Retinal pigment epithelial cell (primary cell): ENCODE data around the gene KCNE3.

Source experiments
- DNase-seq: peaks from one replicate; pipeline ENCODE4 v3.0.0-alpha.2; 2010; ENCODE audit warnings: low read depth
- H3K4me3 ChIP-seq: 2 replicates; pipeline ENCODE4 v1.5.1; 2011; ENCODE audit warnings: mild to moderate bottlenecking, low read length, control low read depth, moderate library complexity
- CTCF ChIP-seq: conservative IDR thresholded peaks from 2 replicates; pipeline ENCODE4 v1.5.1; 2011; ENCODE audit warnings: low read depth, low read length, control low read depth, inconsistent platforms

Gene KCNE3

DNA sequence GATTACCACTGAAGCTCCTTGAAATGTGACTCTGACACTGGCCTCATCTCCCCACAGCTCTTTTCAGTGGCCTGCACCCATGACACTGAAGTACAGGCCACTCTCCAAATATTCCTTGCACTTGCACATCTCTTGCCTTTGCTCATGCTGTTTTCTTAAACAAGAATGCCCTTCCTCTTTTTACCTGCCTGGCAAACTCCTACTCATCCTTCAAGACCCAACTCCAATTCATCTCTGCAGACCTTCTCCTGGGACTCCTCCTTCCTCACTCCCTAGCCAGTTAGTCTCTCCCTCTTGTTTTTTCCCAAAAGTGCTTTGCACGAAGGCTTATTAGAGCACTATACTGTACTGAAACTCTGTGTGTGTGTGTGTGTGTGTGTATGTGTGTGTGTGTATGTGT lies 2.6 kb downstream of the KCNE3 start:
- DNase-seq, result no peak
- no peak overlapping the region for H3K4me3 ChIP-seq
- no peak for TF ChIP-seq CTCF

DNA sequence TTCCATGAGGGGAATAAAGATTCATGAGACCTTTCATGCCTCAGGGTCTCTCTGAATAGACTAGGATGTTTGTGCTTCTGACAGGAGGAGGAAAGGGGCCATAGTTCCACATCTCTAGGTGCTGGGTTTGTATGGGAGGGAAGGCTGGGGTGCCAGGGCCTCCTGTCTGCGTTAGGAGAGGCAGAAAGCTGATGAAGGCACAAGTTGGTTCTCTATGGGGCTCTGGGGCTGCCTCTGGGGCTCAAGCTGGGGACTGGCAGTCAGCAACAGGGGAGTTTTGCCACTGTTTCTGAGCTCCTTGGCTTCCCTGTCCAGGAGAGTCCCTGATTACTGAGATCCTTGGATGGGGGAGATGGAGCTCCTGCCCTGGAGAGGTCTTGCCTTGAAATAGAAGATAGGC lies 4.1 kb downstream of the KCNE3 start:
- TF ChIP-seq CTCF, result no peak
- H3K4me3 ChIP-seq, result no peak overlapping the region
- no peak for DNase-seq

GRCh38 chr11:74462631-74463030 lies 4.7 kb downstream of the KCNE3 start:
- no peak overlapping the region for H3K4me3 ChIP-seq
- no peak for TF ChIP-seq CTCF
- DNase-seq, result no peak

GRCh38 chr11:74462009-74462408 lies 5.3 kb downstream of the KCNE3 start:
- H3K4me3 ChIP-seq, result no peak overlapping the region
- no peak for DNase-seq
- TF ChIP-seq CTCF, result no peak

GRCh38 chr11:74460481-74461154 lies 6.7 kb downstream of the KCNE3 start:
- no peak for DNase-seq
- TF ChIP-seq CTCF, result no peak
- H3K4me3 ChIP-seq, result no peak overlapping the region

GRCh38 chr11:74460065-74460464 lies 7.3 kb downstream of the KCNE3 start:
- DNase-seq, result no peak
- H3K4me3 ChIP-seq, result no peak overlapping the region
- no peak for TF ChIP-seq CTCF

DNA sequence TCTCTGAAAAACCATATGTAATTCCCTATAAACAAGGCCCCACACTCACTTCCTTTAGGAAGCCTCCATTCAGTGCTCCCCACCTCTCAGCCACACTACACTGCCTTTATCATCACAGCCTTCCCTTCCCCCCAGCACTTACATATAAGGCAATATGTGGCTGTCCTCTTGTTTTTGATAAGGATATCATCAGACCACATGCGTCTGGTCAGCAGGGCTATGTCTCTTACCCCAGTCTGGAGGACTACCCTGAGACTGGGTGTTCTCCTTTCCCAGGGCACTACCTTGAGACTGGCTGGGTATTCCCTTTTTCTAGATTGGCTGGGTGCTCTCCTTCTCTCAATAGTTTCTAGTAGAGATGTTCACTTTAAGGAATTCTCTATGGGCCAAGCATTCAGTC lies 7.8 kb downstream of the KCNE3 start:
- no peak for DNase-seq
- no peak for TF ChIP-seq CTCF
- H3K4me3 ChIP-seq, result no peak overlapping the region
